CD14-positive monocyte (primary cell): ENCODE results near the gene SOD1. TPM values are rescaled to one million over a fixed set of nuclear protein-coding genes. Genes with fewer than 3 reads are reported as not detected.
A peak's percentile ranks its signal among the peaks of the same experiment; 100 is the strongest.

Experiments used
- DNase-seq, 3 donors: peaks; one replicate each; pipeline ENCODE4 v3.0.0-alpha.2; 2011 to 2022
- H2AFZ ChIP-seq: 2 replicates; pipeline ENCODE4 v1.6.0; 2012; ENCODE audit warnings: mild to moderate bottlenecking, low read depth, low read length, inconsistent platforms; ENCODE audit not compliant: insufficient read depth, poor library complexity, severe bottlenecking
- H3K27ac ChIP-seq, 2 donors: 1 replicate in 1 of 2; 2 replicates in 1 of 2; pipeline ENCODE4 v1.5.1; 2012 to 2013; ENCODE audit warnings: low read length in 2 of 2, control low read depth in 1 of 2, inconsistent platforms in 1 of 2, low read depth in 1 of 2, mild to moderate bottlenecking in 1 of 2
- H3K27me3 ChIP-seq, 2 donors: one replicate each; pipeline versions ENCODE4 v1.6.0 to v1.6.1; 2011 to 2013; ENCODE audit warnings: low read length in 2 of 2; ENCODE audit not compliant: control insufficient read depth in 2 of 2, insufficient read depth in 2 of 2
- H3K36me3 ChIP-seq, 2 donors: replicated peaks in 1 of 2; 1 replicate in 1 of 2; 2 replicates in 1 of 2; pipeline versions ENCODE4 v1.5.1 to v1.6.1; 2012 to 2013; ENCODE audit warnings: low read length in 2 of 2, control low read depth in 1 of 2, inconsistent platforms in 1 of 2, mild to moderate bottlenecking in 1 of 2; ENCODE audit not compliant: insufficient read depth in 2 of 2, control insufficient read depth in 1 of 2
- H3K4me1 ChIP-seq, 2 donors: 1 replicate in 1 of 2; 2 replicates in 1 of 2; pipeline versions ENCODE4 v1.5.1 to v1.6.1; 2012 to 2013; ENCODE audit warnings: low read length in 2 of 2, control low read depth in 1 of 2, inconsistent platforms in 1 of 2, mild to moderate bottlenecking in 1 of 2, moderate library complexity in 1 of 2; ENCODE audit not compliant: insufficient read depth in 2 of 2, control insufficient read depth in 1 of 2
- H3K4me2 ChIP-seq: replicated peaks from 2 replicates; pipeline ENCODE3; 2012; ENCODE audit warnings: low read length, moderate library complexity, mild to moderate bottlenecking; ENCODE audit not compliant: poor library complexity, severe bottlenecking; ENCODE audit errors: extremely low read depth
- H3K4me3 ChIP-seq, 3 experiments: fragments of 200-600 bp in 1 of 3; sonication (generic) in 1 of 3; replicated peaks in 1 of 3; 1 replicate in 2 of 3; 2 replicates in 1 of 3; pipeline ENCODE4 v1.5.1; 2011 to 2013; ENCODE audit warnings: low read length in 3 of 3, mild to moderate bottlenecking in 3 of 3, control low read depth in 2 of 3, low read depth in 2 of 3, inconsistent platforms in 1 of 3, moderate library complexity in 1 of 3
- H3K79me2 ChIP-seq: 2 replicates; pipeline ENCODE4 v1.6.0; 2012; ENCODE audit warnings: mild to moderate bottlenecking, control low read depth, inconsistent platforms, low read length, moderate library complexity; ENCODE audit not compliant: insufficient read depth
- H3K9ac ChIP-seq: 2 replicates; pipeline ENCODE4 v1.6.0; 2017; ENCODE audit warnings: low read length, mild to moderate bottlenecking; ENCODE audit not compliant: insufficient read depth, poor library complexity, severe bottlenecking
- H3K9me3 ChIP-seq, 2 donors: replicated peaks in 1 of 2; 1 replicate in 1 of 2; 2 replicates in 1 of 2; pipeline versions ENCODE4 v1.5.1 to v1.6.1; 2012 to 2013; ENCODE audit warnings: low read length in 2 of 2, control low read depth in 1 of 2; ENCODE audit not compliant: control insufficient read depth in 1 of 2, insufficient read depth in 1 of 2
- H4K20me1 ChIP-seq: 2 replicates; pipeline ENCODE4 v1.6.0; 2012; ENCODE audit warnings: mild to moderate bottlenecking, low read length, control low read depth, moderate library complexity; ENCODE audit not compliant: insufficient read depth
- H3K27ac Mint-ChIP-seq, 7 donors: one replicate each; pipeline ENCODE4 v1.8.0; 2020; ENCODE audit warnings: mild to moderate bottlenecking in 7 of 7, mixed read lengths in 7 of 7, moderate library complexity in 6 of 7, inconsistent platforms in 2 of 7
- H3K27me3 Mint-ChIP-seq, 3 donors: one replicate each; pipeline ENCODE4 v1.8.0; 2021 to 2022; ENCODE audit warnings: low read depth in 3 of 3, mild to moderate bottlenecking in 3 of 3, mixed read lengths in 3 of 3, moderate library complexity in 3 of 3, inconsistent platforms in 1 of 3
- H3K36me3 Mint-ChIP-seq, 2 donors: one replicate each; pipeline ENCODE4 v1.8.0; 2020; ENCODE audit warnings: mixed read lengths in 2 of 2, inconsistent platforms in 1 of 2, mild to moderate bottlenecking in 1 of 2
- H3K4me1 Mint-ChIP-seq: one replicate; pipeline ENCODE4 v1.8.0; 2020; ENCODE audit warnings: mild to moderate bottlenecking, mixed read lengths
- H3K4me3 Mint-ChIP-seq, 2 donors: one replicate each; pipeline ENCODE4 v1.8.0; 2020; ENCODE audit warnings: mild to moderate bottlenecking in 2 of 2, mixed read lengths in 2 of 2, moderate library complexity in 1 of 2
- H3K9me3 Mint-ChIP-seq, 7 donors: one replicate each; pipeline ENCODE4 v1.8.0; 2020 to 2022; ENCODE audit warnings: mixed read lengths in 7 of 7, mild to moderate bottlenecking in 6 of 7, moderate library complexity in 6 of 7, inconsistent platforms in 2 of 7
- WGBS: methylation state at CpG from one replicate; pipeline ENCODE4 v1.1.5; 2013; ENCODE audit warnings: missing lambda C conversion rate; ENCODE audit not compliant: insufficient coverage; 5-methylcytosine and 5-hydroxymethylcytosine counted together
- intact Hi-C, 2 donors: fragments of 100-400 bp; cut with micrococcal nuclease; formaldehyde crosslinking; loops; one replicate each; pipeline versions ENCODE4 v1.15.0 to v1.15.1; 2023
- polyA plus RNA-seq, 3 donors: library from polyadenylated mRNA; depleted of rRNA in 1 of 3; unstranded in 2 of 3; stranded (reverse) in 1 of 3; fragments of 300-500 nt in 2 of 3; fragments of >200 nt in 1 of 3; fragmentation: Illumina TruSeq in 2 of 3; gene quantifications; 1 replicate in 2 of 3; 2 replicates in 1 of 3; pipeline ENCODE4 v1.2.3, GENCODE V29; 2012 to 2021
- TF ChIP-seq, protein P1 (sequence below): fragments of 200-600 bp; IDR thresholded peaks from one replicate; pipeline ENCODE4 v1.8.0; 2022; ENCODE audit warnings: antibody characterized with exemption, mild to moderate bottlenecking

The SOD1 gene
- polyA plus RNA-seq, 3 donors = 79.6 to 174 (median 157) TPM

DNA sequence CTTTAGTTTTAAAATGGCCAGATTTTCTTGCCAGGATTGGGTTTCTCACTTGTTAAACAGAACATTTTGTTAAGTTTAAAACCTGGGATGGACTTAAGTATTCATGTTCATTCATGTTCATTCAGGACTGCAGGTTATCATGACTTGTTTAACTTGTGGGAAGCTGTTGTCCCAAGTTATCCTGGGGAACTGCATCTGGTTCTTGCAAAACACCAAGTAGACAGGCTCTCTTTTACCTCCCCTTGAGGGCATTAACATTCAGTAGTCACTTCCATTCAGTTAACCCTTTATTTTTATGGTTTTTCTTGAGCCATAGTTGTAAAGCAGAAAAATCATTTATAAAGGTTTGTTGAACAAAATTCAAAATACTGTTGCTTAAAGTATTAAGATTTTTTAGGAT is 8.1 kb downstream of the SOD1 start:
- H2AFZ ChIP-seq = no peak overlapping the region
- peaks cover 28 to 86% of the 10 kb centered on the region in 2 donors for H3K36me3 ChIP-seq
- H3K4me1 ChIP-seq = peaks cover 2 to 11% of the 10 kb centered on the region in 2 donors
- H3K9ac ChIP-seq = no peak overlapping the region
- intact Hi-C loops = no loop called here
- H3K27me3 ChIP-seq = no peaks in the 10 kb centered on the region
- H3K79me2 ChIP-seq = no peaks in the 10 kb centered on the region
- H4K20me1 ChIP-seq = peaks cover 9% of the 10 kb centered on the region
- H3K27ac ChIP-seq = peak overlapping the region in 1 of 2 donors; percentile 42
- no peaks in the 10 kb centered on the region for H3K9me3 ChIP-seq
- Mint-ChIP-seq H3K9me3 (no peaks in the 10 kb centered on the region), H3K27me3 (no peaks in the 10 kb centered on the region), H3K36me3 (peaks cover 57% of the 10 kb centered on the region in 2 donors), H3K4me3 (no peak overlapping the region), H3K4me1 (peaks cover 30% of the 10 kb centered on the region), H3K27ac (no peak overlapping the region)
- no peak overlapping the region for H3K4me2 ChIP-seq
- TF ChIP-seq, protein P1, sequence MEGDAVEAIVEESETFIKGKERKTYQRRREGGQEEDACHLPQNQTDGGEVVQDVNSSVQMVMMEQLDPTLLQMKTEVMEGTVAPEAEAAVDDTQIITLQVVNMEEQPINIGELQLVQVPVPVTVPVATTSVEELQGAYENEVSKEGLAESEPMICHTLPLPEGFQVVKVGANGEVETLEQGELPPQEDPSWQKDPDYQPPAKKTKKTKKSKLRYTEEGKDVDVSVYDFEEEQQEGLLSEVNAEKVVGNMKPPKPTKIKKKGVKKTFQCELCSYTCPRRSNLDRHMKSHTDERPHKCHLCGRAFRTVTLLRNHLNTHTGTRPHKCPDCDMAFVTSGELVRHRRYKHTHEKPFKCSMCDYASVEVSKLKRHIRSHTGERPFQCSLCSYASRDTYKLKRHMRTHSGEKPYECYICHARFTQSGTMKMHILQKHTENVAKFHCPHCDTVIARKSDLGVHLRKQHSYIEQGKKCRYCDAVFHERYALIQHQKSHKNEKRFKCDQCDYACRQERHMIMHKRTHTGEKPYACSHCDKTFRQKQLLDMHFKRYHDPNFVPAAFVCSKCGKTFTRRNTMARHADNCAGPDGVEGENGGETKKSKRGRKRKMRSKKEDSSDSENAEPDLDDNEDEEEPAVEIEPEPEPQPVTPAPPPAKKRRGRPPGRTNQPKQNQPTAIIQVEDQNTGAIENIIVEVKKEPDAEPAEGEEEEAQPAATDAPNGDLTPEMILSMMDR = no peak
- DNase-seq = no peak
- H3K4me3 ChIP-seq = no peak overlapping the region

DNA sequence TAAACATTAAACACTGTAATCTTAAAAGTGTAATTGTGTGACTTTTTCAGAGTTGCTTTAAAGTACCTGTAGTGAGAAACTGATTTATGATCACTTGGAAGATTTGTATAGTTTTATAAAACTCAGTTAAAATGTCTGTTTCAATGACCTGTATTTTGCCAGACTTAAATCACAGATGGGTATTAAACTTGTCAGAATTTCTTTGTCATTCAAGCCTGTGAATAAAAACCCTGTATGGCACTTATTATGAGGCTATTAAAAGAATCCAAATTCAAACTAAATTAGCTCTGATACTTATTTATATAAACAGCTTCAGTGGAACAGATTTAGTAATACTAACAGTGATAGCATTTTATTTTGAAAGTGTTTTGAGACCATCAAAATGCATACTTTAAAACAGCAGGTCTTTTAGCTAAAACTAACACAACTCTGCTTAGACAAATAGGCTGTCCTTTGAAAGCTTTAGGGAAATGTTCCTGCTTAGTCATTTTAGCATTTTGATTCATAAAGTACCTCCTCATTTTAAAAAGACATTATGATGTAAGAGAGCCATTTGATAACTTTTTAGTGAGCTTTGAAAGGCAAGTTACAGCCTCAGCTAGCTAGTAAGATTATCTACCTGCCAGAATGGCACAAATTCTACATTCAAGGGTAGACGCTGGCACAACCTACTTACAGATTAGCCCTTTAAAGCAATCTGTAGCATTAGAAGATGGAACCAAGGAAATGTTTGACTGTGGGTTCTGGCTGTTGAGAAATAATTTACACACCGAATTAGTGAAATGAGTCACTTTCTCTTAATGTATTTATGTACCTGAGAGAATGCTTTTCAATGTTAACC is 9.4 kb downstream of the SOD1 start:
- peaks cover 24% of the 10 kb centered on the region for H3K4me1 Mint-ChIP-seq
- peaks cover 2 to 11% of the 10 kb centered on the region in 2 donors for H3K4me1 ChIP-seq
- TF ChIP-seq, protein P1 = no peak
- no peaks in the 10 kb centered on the region for H3K9me3 Mint-ChIP-seq
- H3K4me3 Mint-ChIP-seq = no peak overlapping the region
- H3K27ac Mint-ChIP-seq = peak overlapping the region in 3 of 7 donors; percentile 38 to 63 (median 57)
- no peaks in the 10 kb centered on the region for H3K27me3 Mint-ChIP-seq
- H3K79me2 ChIP-seq = no peaks in the 10 kb centered on the region
- H3K4me3 ChIP-seq = no peak overlapping the region
- H2AFZ ChIP-seq = no peak overlapping the region
- no peaks in the 10 kb centered on the region for H3K27me3 ChIP-seq
- WGBS = 20% methylated on average over 1 of the region's 2 CpGs
- no peaks in the 10 kb centered on the region for H3K9me3 ChIP-seq
- no peak overlapping the region for H3K9ac ChIP-seq
- peaks cover 26 to 93% of the 10 kb centered on the region in 2 donors for H3K36me3 ChIP-seq
- H3K27ac ChIP-seq = peak overlapping the region in 1 of 2 donors; percentile 46
- peaks cover 9% of the 10 kb centered on the region for H4K20me1 ChIP-seq
- H3K36me3 Mint-ChIP-seq = peaks cover 53 to 55% of the 10 kb centered on the region in 2 donors
- peak in 1 of 3 donors; percentile 10 for DNase-seq
- H3K4me2 ChIP-seq = no peak overlapping the region
- intact Hi-C loops = no loop called here
